AG04450 (cell line): ENCODE results near the gene BID. TPM values are rescaled to one million over a fixed set of nuclear protein-coding genes. Genes with fewer than 3 reads are reported as not detected.

Experiments used
- CTCF ChIA-PET: fragments of 300-600, 350-600 bp; formaldehyde crosslinking; extraction: SDS; loops from one replicate; lab custom pipeline; 2022; ENCODE audit warnings: antibody characterized with exemption, inconsistent platforms; lab: Charles Lee
- POLR2A ChIA-PET: fragments of 350-600 bp; formaldehyde crosslinking; extraction: SDS; loops from one replicate; lab custom pipeline; 2021; ENCODE audit warnings: antibody characterized with exemption, inconsistent platforms; lab: Yijun Ruan, JAX
- DNase-seq: peaks from one replicate; pipeline ENCODE4 v3.0.0-alpha.2; 2011; ENCODE audit warnings: low read depth, low spot score
- H3K27ac ChIP-seq: one replicate; pipeline ENCODE4 v1.5.1; 2012; ENCODE audit warnings: low read depth, low read length, control low read depth
- H3K27me3 ChIP-seq: one replicate; pipeline ENCODE4 v1.6.0; 2012; ENCODE audit warnings: low read length; ENCODE audit not compliant: control insufficient read depth, insufficient read depth
- H3K4me3 ChIP-seq: 2 replicates; pipeline ENCODE4 v1.5.1; 2011; ENCODE audit warnings: mild to moderate bottlenecking, low read depth, low read length, control low read depth
- H3K9me3 ChIP-seq: 2 replicates; pipeline ENCODE4 v1.5.1; 2012; ENCODE audit warnings: low read length; ENCODE audit not compliant: control insufficient read depth, insufficient read depth
- CTCF ChIP-seq: IDR thresholded peaks from 2 replicates; pipeline ENCODE4 v1.5.1; 2011; ENCODE audit warnings: low read depth, low read length, control low read depth, inconsistent platforms
- polyA plus RNA-seq: library from polyadenylated mRNA; depleted of rRNA; stranded (reverse); fragments of >200 nt; gene quantifications from 2 replicates; pipeline ENCODE4 v1.2.3, GENCODE V29; 2011

The BID gene
- polyA plus RNA-seq, 1 experiment: 65.3 TPM

DNA sequence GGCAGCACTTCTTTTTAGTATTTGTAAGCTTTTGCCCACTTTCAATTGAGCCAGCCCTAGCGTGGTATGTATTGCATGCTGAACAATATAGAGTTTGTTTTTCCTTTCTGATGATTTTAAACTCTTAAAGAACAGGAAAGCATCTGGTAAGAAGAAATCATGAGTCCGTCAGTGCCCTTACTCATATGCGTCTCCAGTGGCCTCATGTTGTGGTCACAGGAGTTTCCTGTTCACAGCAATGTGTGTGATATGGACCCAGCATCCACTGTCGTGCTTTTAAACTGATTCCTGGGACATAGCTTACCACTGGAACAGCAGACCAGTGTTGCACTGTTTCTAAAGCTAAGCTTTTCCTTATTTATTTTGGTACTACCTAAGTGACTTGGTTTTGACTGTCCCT, 40.1 kb downstream of the BID start:
- Histone ChIP-seq H3K4me3 (no peak overlapping the region), H3K9me3 (no peaks in the 10 kb centered on the region), H3K27me3 (no peaks in the 10 kb centered on the region), H3K27ac (no peak overlapping the region)
- ChIA-PET CTCF (interaction anchor here (0.5 to 2.2 kb wide), 4 partner anchors 9 to 384 kb away, joined by 3 to 16 read pairs (median 6); no protein-coding TSS in a partner anchor), POLR2A (no interaction called here)
- TF ChIP-seq CTCF: no peak
- no peak for DNase-seq

GRCh38 chr22:17733466-17733865, 40.8 kb downstream of the BID start:
- H3K4me3 ChIP-seq: no peak overlapping the region
- ChIA-PET CTCF (interaction anchor here (1.0 to 2.2 kb wide), 3 partner anchors 8 to 175 kb away, joined by 3 to 16 read pairs (median 8); no protein-coding TSS in a partner anchor), POLR2A (no interaction called here)
- no peak for TF ChIP-seq CTCF
- no peak overlapping the region for H3K27ac ChIP-seq
- DNase-seq: no peak
- H3K27me3 ChIP-seq: no peaks in the 10 kb centered on the region
- no peaks in the 10 kb centered on the region for H3K9me3 ChIP-seq

- H3K27ac ChIP-seq: no peak overlapping the region
- ChIA-PET CTCF (interaction anchor here (1.1 to 1.6 kb wide), 2 partner anchors 9 to 10 kb away, joined by 4 read pairs; no protein-coding TSS in a partner anchor), POLR2A (no interaction called here)
- no peaks in the 10 kb centered on the region for H3K27me3 ChIP-seq
- no peak for TF ChIP-seq CTCF
- no peaks in the 10 kb centered on the region for H3K9me3 ChIP-seq
- no peak for DNase-seq
- H3K4me3 ChIP-seq: no peak overlapping the region
These were observed 41.9 kb downstream of the BID start for GRCh38 chr22:17732251-17732854.

DNA sequence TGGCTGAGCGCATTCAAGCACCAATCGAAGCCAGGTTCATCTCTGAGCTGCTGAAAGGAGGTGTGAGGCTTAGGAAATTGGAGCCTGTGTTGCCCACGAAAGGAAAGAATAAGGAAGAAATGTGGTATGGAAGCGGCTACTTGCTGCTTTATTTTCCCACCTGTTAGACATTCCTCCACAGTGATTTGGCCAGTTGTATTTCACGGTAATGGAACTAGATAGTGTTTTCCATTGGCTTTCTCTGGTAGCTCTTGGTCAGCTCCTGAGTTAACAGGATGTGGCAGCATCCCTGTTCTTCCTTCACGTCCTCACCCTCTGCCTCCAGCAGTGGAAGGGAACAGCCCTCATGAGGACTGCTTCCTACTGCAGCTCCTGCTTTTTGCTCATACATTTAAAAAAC, 44.7 kb downstream of the BID start:
- no peak overlapping the region for H3K27ac ChIP-seq
- CTCF ChIA-PET: interaction anchor here (3.5 kb wide), 1 partner anchor 13 kb away, joined by 25 read pairs; no protein-coding TSS in a partner anchor
- POLR2A ChIA-PET: no interaction called here
- no peaks in the 10 kb centered on the region for H3K9me3 ChIP-seq
- H3K4me3 ChIP-seq: no peak overlapping the region
- H3K27me3 ChIP-seq: no peaks in the 10 kb centered on the region
- TF ChIP-seq CTCF: no peak
- no peak for DNase-seq

GRCh38 chr22:17728786-17729185, 45.5 kb downstream of the BID start:
- Histone ChIP-seq H3K27me3 (no peaks in the 10 kb centered on the region), H3K9me3 (no peaks in the 10 kb centered on the region), H3K4me3 (no peak overlapping the region), H3K27ac (no peak overlapping the region)
- no peak for TF ChIP-seq CTCF
- ChIA-PET CTCF (interaction anchor here (3.5 kb wide), 1 partner anchor 13 kb away, joined by 25 read pairs; no protein-coding TSS in a partner anchor), POLR2A (no interaction called here)
- no peak for DNase-seq
